HG03039 (cell line): ENCODE results near the gene VPS18.

Experiments
- ATAC-seq: cut with Tn5 transposase; IDR thresholded peaks from one replicate; pipeline ENCODE4 v1.9.1; 2021; ENCODE audit warnings: mild to moderate bottlenecking, moderate library complexity; ENCODE audit not compliant: unreplicated experiment

The VPS18 gene

DNA sequence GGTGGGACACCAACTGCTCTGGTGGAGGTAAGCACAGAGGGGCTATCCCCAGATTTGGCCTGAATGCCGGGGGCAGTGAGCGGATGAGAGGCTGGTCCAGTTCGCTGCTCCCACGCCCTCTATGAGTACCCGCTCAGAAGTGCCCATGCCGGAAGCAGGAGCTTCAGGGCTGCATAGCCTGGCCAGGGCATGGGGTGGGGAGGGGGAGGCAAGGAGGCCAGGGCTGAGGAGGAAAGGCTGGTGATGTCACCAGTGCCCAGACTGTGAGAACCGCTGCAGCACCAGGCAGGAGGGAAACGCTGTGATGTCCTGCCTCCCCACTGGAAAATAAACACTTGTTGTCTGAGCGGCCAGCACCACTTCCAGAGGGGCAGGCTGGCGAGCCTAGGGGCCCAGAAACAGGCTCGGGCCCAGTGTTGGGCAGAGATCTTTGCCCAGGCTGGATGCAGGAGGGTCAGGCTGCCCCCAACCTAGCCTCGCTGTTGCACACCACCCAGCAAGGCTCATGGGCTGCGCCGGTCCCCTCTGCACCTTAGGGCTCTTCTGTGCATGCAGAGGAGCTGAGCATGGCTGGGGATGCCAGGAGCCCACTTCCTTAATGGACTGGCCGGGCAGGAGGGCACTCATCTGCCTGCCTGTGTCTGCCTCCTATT is 24.0 kb downstream of the VPS18 start:
- no peak for ATAC-seq

- no peak for ATAC-seq
These were observed 24.6 kb downstream of the VPS18 start for GRCh38 chr15:40918799-40919392.

DNA sequence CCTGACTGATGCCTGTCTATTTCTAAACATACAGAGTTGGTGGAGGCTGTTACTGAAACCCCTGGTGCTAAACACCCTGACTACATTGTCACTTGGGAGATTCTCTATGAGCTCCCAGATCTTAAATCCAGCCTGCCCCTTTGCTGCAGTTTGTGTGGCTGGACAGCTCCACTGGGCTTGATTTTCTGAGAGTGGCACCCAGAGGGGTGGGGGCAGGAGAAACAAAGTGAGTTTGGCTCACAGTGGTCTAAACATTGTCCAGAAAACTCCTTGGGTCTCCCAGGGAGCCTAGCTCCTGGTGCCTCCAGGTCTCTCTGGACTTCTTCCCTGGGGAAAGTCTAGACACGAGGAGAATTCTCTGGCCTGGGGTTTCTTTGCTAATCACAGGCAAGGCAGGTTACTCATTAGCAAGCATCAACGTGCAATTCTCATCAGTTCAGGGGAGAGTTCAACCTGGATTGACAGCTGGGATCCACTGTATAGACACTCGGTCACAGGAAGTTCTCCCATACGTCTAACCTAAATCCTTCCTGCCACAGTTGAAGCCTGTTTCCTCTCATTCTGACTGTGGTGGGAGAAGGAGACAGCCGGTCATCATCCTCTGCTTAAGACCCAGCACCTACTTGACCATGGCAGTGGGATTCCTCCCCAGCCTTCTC is 27.8 kb downstream of the VPS18 start:
- no peak for ATAC-seq

GRCh38 chr15:40922608-40923005 is 28.4 kb downstream of the VPS18 start:
- no peak for ATAC-seq

DNA sequence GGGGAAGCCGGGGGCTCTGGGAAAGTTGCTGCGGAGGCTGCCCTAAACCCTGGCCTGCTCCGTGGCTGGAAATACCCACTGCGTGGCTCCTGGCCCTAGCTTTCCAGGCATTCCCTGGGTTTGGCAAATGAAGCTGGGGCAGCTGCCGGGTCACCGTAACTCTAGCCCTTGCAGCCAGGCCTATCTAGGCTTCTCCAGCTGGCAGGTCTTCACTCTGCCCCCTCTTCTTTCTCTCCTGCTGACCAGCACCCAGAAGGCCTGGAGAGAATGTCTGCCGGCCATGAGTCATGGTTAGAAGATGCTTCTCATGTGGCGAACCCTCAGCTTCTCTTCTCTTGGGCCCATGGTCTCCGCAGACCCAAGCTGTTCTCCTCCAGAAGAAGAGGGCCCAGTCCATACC is 29.3 kb downstream of the VPS18 start:
- no peak for ATAC-seq

DNA sequence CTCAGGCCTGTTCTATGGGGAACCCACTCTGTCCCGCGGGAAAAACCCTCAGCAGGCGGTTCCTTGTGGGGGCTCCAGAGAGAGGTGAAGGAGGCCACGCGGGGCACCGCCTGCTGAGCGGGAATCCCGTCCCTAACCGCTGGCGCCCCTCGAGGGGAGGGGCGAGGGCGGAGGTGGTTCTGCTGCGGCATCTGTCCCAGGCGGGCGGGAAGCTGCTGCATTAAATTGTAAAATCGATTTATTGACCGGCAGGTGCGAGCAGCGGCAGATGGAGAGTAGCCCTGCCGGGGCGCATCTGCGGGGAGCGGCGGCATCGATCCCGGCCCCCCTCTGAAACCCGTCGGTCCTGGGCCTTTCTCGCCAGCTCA is 31.2 kb downstream of the VPS18 start:
- ATAC-seq, result no peak

- ATAC-seq, result no peak
These were observed 31.8 kb downstream of the VPS18 start for GRCh38 chr15:40925863-40926658.

GRCh38 chr15:40926659-40927494 is 32.6 kb downstream of the VPS18 start:
- no peak for ATAC-seq

- ATAC-seq, result no peak
These were observed 33.2 kb downstream of the VPS18 start for GRCh38 chr15:40927495-40927872.

DNA sequence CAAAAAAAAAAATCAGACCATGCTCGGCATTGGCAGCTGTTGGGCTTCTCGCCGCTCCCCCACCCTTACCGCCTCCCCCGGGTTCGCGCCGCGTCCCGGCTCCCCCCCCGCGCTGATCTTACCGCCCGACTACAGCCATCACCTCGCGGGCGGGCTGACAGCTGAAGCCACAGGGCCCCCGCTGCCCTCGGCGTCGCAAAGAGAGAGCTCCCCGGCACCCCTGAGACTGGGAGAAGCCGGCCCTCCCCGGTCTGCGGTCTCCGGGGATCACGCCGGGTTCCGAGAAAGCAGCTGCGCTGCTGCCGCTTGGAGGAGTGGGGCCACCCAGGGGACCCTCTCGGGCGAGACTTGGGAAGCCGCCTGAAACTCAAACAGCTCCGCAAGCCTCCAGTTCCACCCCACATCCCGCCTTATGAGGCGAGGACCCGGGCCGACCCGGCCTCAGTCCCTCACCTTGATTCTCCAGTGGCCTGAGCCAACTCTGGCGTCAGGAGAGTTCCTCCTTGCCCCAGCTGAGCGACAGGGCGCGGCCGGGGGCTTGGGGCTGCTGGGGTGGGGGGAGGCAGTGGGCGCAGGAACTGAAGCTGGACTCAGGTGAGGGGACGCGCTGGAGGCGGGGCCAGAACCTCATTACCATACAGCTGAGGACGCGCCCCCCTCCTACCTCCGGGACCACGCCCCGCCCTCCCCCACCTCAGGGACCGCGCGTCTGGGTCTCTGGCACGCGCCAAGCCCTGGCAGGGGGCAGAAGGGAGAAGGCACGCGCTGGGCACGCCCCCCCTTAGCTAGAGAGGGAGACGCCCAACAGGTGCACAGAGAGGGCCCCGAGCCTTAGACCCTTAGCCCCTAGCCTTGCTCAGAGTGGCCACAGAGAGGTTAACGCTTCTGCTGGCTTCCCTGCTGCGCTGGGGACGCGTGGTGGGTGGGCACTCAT is 33.9 kb downstream of the VPS18 start:
- ATAC-seq, result no peak

DNA sequence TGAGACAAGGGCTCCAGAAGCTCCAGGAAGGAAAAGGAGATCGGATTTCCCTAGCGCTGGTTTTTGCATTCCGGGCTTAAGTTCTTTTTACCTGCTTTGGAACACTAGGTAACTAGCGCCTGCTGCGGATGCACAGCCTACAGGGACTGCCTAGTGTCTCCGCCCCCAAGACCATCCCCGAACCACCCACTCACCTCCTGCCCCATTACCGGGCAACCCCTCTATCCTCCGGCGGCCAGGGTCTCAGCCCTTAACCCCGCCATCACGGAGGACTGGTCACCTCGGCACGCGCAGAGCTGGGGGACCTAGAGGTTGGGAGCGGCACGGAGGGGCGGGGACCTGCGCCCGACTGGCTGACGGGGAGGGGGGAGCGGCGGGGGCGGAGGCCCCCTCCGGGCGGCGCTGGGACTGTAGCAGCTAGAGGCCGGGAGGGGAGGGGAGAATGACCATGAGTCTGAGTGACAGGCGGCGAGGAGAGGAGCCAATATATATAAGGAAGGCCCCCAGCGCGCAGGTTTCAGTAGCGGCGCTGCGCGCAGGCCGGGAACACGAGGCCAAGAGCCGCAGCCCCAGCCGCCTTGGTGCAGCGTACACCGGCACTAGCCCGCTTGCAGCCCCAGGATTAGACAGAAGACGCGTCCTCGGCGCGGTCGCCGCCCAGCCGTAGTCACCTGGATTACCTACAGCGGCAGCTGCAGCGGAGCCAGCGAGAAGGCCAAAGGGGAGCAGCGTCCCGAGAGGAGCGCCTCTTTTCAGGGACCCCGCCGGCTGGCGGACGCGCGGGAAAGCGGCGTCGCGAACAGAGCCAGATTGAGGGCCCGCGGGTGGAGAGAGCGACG is 34.8 kb downstream of the VPS18 start, which contains the start of gene DLL4:
Gene DLL4 (plus strand): TSS at position 520 of the 839 bp plus-strand sequence. CDS start 329 bp downstream, outside the sequence.
- no peak for ATAC-seq

- ATAC-seq, result no peak
These were observed 35.6 kb downstream of the VPS18 start for GRCh38 chr15:40929660-40930429.

DNA sequence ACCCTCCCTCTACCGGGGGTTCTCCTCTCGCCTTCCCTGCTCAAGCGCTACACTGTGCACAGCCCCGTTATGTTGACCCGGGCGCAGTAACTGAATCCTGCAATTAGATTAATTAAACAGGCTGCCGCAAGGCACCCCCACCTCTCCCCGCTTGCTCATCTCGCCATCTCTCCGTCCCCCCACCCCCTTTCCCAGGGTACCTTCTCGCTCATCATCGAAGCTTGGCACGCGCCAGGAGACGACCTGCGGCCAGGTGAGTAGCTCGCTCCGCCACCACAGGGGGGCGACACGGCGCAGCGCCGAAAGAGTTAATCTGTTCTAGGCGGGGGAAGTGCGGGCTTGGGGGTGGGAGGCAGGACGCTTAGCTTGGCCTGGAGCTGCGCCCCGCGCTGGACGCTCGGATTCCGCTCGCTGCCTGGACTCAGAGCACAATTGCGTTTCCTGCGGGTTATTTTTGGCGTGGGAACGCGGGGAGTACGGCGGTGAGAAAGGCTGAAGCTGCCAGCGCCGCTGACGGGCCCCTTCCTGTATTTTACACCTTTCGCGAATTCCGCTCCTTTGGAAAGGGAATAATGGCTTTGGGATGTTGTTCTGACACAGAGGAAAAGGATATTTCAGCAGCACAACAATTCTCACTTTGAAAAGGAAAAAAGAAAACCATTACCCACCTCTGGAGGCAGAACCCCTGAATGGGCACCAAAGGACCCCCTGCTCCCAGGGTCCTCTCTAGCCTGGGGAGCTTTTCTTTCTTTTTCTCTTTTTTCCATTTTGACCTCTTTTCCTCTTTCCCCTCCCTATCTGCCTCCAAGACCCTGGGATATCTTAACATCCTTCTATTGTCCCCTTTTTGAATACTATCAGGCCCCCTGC is 36.4 kb downstream of the VPS18 start:
- no peak for ATAC-seq

- no peak for ATAC-seq
These were observed 37.3 kb downstream of the VPS18 start for GRCh38 chr15:40931300-40932142.

- ATAC-seq, result no peak
These were observed 37.9 kb downstream of the VPS18 start for GRCh38 chr15:40932156-40932555.
